ENCODE data around the gene SETD5. TPM values are rescaled to one million over a fixed set of nuclear protein-coding genes. Genes with fewer than 3 reads are reported as not detected.

Gene SETD5
- total and polyA plus RNA-seq, 2 experiments from 2014 or later = 176 to 275 TPM

GRCh38 chr3:9377981-9378380 lies 19.4 kb upstream of the SETD5 start:
- TF ChIP-seq, protein P1, sequence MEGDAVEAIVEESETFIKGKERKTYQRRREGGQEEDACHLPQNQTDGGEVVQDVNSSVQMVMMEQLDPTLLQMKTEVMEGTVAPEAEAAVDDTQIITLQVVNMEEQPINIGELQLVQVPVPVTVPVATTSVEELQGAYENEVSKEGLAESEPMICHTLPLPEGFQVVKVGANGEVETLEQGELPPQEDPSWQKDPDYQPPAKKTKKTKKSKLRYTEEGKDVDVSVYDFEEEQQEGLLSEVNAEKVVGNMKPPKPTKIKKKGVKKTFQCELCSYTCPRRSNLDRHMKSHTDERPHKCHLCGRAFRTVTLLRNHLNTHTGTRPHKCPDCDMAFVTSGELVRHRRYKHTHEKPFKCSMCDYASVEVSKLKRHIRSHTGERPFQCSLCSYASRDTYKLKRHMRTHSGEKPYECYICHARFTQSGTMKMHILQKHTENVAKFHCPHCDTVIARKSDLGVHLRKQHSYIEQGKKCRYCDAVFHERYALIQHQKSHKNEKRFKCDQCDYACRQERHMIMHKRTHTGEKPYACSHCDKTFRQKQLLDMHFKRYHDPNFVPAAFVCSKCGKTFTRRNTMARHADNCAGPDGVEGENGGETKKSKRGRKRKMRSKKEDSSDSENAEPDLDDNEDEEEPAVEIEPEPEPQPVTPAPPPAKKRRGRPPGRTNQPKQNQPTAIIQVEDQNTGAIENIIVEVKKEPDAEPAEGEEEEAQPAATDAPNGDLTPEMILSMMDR (IDR thresholded peaks at IDR 0.05; ENCODE audit: low read depth, low read length) = no peak
- Histone ChIP-seq H3K36me3 (peaks cover 49% of the 10 kb centered on the region), H3K4me3 (no peak overlapping the region), H3K27ac (no peak overlapping the region), H3K9me3 (ENCODE audit: low read depth) (no peaks in the 10 kb centered on the region), H3K27me3 (no peaks in the 10 kb centered on the region), H3K4me1 (ENCODE audit: low read depth) (no peaks in the 10 kb centered on the region)
- DNase-seq (ENCODE audit: low read depth in 1 of 2, low spot score in 1 of 2) = no peak

- H3K4me1 ChIP-seq (ENCODE audit: low read depth) = no peaks in the 10 kb centered on the region
- H3K36me3 ChIP-seq = peaks cover 54% of the 10 kb centered on the region
- no peak overlapping the region for H3K4me3 ChIP-seq
- TF ChIP-seq, protein P1 (IDR thresholded peaks at IDR 0.05; ENCODE audit: low read depth, low read length) = no peak
- no peaks in the 10 kb centered on the region for H3K9me3 ChIP-seq (ENCODE audit: low read depth)
- H3K27me3 ChIP-seq = no peaks in the 10 kb centered on the region
- DNase-seq (ENCODE audit: low read depth in 1 of 2, low spot score in 1 of 2) = no peak
- no peak overlapping the region for H3K27ac ChIP-seq
These were observed 18.1 kb upstream of the SETD5 start for GRCh38 chr3:9379327-9379726.

DNA sequence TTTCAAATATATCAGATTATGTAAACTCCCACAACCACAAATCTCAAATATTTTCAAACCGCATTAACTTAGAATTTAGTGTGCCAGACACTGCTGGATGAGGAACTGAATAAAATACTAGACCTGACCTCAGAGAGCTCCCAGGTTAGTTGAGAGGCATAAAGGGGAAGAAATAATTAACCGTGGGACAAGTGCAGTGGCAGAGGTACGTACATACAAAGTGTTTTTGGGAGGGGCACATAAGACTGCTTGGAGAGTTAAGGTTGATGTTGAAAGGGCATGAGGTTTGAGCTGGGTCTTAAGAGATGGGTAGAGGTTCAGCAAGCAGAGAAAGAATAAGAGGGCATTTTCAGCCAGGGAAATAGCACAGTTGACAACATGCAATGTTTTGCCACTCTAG lies 17.4 kb upstream of the SETD5 start:
- no peak for DNase-seq (ENCODE audit: low read depth in 1 of 2, low spot score in 1 of 2)
- Histone ChIP-seq H3K9me3 (ENCODE audit: low read depth) (no peaks in the 10 kb centered on the region), H3K4me3 (no peak overlapping the region), H3K27ac (no peak overlapping the region), H3K27me3 (no peaks in the 10 kb centered on the region), H3K36me3 (peaks cover 59% of the 10 kb centered on the region), H3K4me1 (ENCODE audit: low read depth) (no peaks in the 10 kb centered on the region)
- TF ChIP-seq, protein P1 (IDR thresholded peaks at IDR 0.05; ENCODE audit: low read depth, low read length) = no peak

DNA sequence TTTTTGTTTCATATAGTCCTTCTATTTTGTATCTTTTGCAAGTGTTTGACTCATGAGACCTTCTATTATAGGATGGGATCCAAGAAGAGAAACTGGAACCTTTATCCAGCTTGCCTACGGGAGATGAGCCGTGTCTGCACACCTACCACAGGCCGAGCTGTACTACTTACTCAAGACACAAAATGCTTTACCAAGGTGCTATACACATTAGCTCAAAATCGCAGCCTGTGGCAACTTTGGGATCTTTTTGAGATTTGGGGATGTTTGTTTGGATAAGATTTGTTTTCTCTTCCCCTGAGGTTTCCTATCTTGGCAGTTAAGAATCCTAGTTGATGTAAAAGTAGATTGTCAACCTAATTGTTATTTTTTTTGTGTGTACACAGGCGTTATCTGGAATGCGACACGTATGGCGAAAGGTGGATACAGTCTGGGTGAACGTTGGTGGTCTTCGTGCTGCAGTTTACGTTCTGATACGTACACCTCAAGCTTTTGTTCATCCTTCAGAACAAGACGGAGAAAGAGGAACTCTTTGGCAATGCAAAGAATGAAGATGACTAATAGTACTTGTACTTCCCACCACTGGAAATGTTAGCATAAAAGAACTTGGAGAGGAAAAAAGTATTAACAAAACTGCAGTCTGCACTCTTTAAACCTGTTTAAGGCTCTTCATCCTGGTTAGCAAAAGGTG lies 13.1 kb upstream of the SETD5 start:
- Histone ChIP-seq H3K9me3 (ENCODE audit: low read depth) (no peaks in the 10 kb centered on the region), H3K4me3 (no peak overlapping the region), H3K27ac (peak overlapping the region; percentile 66), H3K27me3 (no peaks in the 10 kb centered on the region), H3K4me1 (ENCODE audit: low read depth) (no peaks in the 10 kb centered on the region), H3K36me3 (peaks cover 72% of the 10 kb centered on the region)
- TF ChIP-seq, protein P1 (IDR thresholded peaks at IDR 0.05; ENCODE audit: low read depth, low read length) = no peak
- DNase-seq (ENCODE audit: low read depth in 1 of 2, low spot score in 1 of 2) = peak in 1 of 2 donors; percentile 30

- H3K4me3 ChIP-seq = no peak overlapping the region
- peak overlapping the region; percentile 53 for H3K27ac ChIP-seq
- H3K9me3 ChIP-seq (ENCODE audit: low read depth) = no peaks in the 10 kb centered on the region
- DNase-seq (ENCODE audit: low read depth in 1 of 2, low spot score in 1 of 2) = no peak
- no peaks in the 10 kb centered on the region for H3K4me1 ChIP-seq (ENCODE audit: low read depth)
- peaks cover 75% of the 10 kb centered on the region for H3K36me3 ChIP-seq
- no peaks in the 10 kb centered on the region for H3K27me3 ChIP-seq
- TF ChIP-seq, protein P1 (IDR thresholded peaks at IDR 0.05; ENCODE audit: low read depth, low read length) = no peak
These were observed 12.0 kb upstream of the SETD5 start for GRCh38 chr3:9385187-9386077.
